GM19035 (cell line): Measurements from ENCODE around the gene SALL4.
"Not testable (repeated sequence)": the region's sequence is repeated elsewhere in the genome, so short reads cannot be mapped to it uniquely, and the experiment has no call there.

Source experiments
- ATAC-seq: cut with Tn5 transposase; IDR thresholded peaks from one replicate; pipeline ENCODE4 v1.9.1; 2021; ENCODE audit not compliant: unreplicated experiment

SALL4 gene

DNA sequence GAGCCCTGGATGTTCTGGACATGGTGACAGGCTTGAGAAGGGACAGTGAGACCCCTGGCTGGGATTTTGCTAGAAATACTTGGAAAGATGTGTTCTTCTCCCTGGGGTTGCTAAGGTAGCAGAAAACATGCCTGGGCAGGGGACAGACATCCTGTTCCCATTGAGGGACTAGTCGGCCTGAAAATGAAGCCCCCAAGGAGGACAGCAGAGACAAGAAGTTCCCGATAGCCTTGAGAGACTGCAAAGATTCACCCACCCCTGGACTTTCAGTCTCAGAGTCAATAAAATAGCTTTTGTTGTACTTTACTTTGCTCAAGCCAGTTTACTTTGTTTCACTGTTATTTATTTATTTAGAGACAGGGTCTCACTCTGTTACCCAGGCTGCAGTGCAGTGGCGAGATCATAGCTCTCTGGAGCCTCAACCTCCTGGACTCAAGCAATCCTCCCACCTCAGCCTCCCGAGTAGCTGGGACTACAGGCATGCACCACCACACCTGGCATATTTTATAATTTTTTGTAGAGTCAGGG, 62.5 kb downstream of the SALL4 start:
- no peak for ATAC-seq

GRCh38 chr20:51738877-51739447, 63.4 kb downstream of the SALL4 start:
- no peak for ATAC-seq

- not testable (repeated sequence) for ATAC-seq
These were observed 64.1 kb downstream of the SALL4 start for GRCh38 chr20:51738261-51738660.

- no peak for ATAC-seq
These were observed 65.4 kb downstream of the SALL4 start for GRCh38 chr20:51736947-51737346.

DNA sequence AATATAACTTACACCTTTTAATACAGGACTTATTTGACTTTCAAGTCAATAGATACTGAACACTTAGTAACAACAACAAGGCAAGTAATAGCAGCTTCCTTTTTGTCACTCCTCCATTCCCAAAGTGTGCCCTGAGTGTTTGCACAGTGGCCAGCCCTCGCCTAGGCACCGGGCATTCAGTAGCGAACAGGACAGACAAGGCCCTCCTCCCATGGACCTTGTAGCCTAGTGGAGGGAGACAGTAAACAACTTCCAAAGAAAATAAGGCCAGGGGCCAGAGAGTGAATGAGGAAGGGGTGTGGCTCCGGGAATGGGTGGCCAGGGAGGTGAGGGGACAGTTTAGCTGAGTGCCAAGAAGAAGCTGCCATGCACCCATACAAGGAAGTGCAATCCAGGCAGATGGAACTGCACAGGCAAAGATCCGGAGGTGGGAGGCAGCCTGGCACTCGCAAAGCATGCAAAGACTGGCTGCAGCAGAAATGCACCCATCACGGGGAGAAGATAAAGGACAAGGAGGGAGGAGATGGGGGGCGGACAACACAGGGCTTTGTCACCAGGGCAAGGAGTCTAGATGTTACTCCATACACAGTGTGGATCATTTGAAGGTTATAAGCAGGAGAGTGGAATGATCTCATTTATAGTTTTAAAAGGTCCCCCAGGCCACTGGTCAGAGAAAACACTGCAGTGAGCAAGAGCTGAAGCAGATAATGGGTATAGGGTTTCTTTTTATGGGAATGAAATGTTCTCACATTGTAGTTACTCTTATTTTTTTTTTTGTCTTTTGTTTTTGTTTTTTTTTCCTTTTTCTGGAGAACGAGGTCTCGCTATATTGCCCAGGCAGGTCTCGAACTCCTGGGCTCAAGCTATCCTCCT, 66.4 kb downstream of the SALL4 start:
- no peak for ATAC-seq

DNA sequence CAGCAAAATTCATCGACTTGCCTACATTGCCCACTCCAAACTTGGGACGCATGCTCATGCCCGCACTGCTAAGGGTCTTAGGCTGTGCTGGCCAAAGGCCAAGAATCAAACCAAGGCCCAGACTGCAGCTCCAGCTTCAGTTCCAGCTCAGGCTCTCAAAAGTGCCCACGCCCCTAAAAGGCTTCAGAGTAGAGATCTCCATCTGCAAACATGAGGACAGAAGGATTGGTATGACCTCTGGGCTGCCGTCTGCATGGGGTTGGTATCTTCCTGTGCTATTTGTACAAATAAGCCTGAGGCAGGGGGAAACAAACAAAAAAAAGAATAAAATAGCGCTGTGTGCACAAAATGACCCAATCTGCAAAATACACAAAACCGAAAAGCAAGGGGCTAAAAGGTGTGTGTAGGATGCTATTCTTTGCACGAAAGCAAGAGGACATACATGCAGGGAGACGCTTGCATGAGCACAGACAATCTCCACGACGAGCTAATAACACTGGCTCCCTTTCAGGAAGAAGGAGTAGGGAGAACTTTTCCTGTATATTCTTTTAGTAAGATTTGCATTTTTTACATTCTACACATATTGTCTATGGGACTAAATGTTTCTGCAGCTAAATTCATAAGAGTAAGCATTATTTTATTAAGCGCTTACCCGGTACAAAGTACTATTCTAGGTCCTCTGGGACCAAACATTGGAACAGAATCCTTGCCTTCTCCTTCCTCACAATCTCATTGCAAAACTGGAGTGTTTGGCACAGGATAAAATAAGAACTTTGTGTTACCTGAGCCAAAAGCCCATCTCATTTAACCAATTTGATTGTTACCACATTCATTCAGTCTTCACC, 67.2 kb downstream of the SALL4 start:
- ATAC-seq: no peak

GRCh38 chr20:51733070-51733469, 69.3 kb downstream of the SALL4 start:
- no peak for ATAC-seq
